Gastrocnemius medialis (tissue), 4 donors: ENCODE results near the gene PIP5K1C. TPM values are rescaled to one million over a fixed set of nuclear protein-coding genes. Genes with fewer than 3 reads are reported as not detected.

Source experiments
- ATAC-seq, 2 donors: fragments of 150-250 bp; one replicate each; pipeline ENCODE4 v1.9.1; 2016
- DNase-seq, 2 donors: peaks; one replicate each; pipeline ENCODE4 v3.0.0-alpha.2; 2019
- H3K27ac ChIP-seq, 4 donors: fragments of 200-600 bp; sonication (generic); 1 replicate in 1 of 4; 2 replicates in 3 of 4; pipeline ENCODE4 v1.5.1; 2016 to 2018; ENCODE audit warnings: mild to moderate bottlenecking in 2 of 4, moderate library complexity in 1 of 4
- H3K27me3 ChIP-seq, 3 donors: fragments of 200-600 bp; sonication (generic) in 2 of 3; 1 replicate in 1 of 3; 2 replicates in 2 of 3; pipeline versions ENCODE4 v1.5.1 to v1.6.0; 2016 to 2019; ENCODE audit warnings: mild to moderate bottlenecking in 1 of 3, moderate library complexity in 1 of 3
- H3K36me3 ChIP-seq, 2 donors: fragments of 200-600 bp; sonication (generic) in 1 of 2; one replicate each; pipeline ENCODE4 v1.5.1; 2017 to 2018
- H3K4me1 ChIP-seq, 2 donors: fragments of 200-600 bp; sonication (generic) in 1 of 2; one replicate each; pipeline ENCODE4 v1.5.1; 2016 to 2017; ENCODE audit warnings: mild to moderate bottlenecking in 2 of 2
- H3K4me3 ChIP-seq, 4 donors: fragments of 200-600 bp; sonication (generic) in 3 of 4; 1 replicate in 1 of 4; 2 replicates in 3 of 4; pipeline ENCODE4 v1.5.1; 2016 to 2019; ENCODE audit warnings: mild to moderate bottlenecking in 2 of 4
- H3K9me3 ChIP-seq, 3 donors: fragments of 200-600 bp; sonication (generic) in 2 of 3; 1 replicate in 1 of 3; 2 replicates in 2 of 3; pipeline ENCODE4 v1.5.1; 2016 to 2019
- POLR2A ChIP-seq, 2 donors: fragments of 450-650 bp; IDR thresholded peaks; one replicate each; pipeline ENCODE4 v1.6.1; 2017; ENCODE audit warnings: antibody characterized with exemption in 2 of 2, mild to moderate bottlenecking in 2 of 2, moderate library complexity in 2 of 2
- in situ Hi-C, 4 donors: fragments of 200-750 bp; cut with MboI; loops; one replicate each; pipeline versions ENCODE4 v1.15.0 to v1.8.0; 2017; ENCODE audit warnings: low sequenced_read_pairs in 4 of 4
- intact Hi-C: fragments of 100-400 bp; cut with DNase I; formaldehyde crosslinking; loops from one replicate; pipeline ENCODE4 v1.15.1; 2023; ENCODE audit warnings: low total_unique reads
- total RNA-seq, 4 donors: library from RNA; depleted of rRNA; stranded (reverse); fragments of >200 nt; gene quantifications; one replicate each; pipeline versions ENCODE4 v1.1.0 to v1.2.3, GENCODE V29; 2016
- TF ChIP-seq, protein P1 (sequence below), 5 experiments: fragments of 450-650 bp in 3 of 5; fragments of 200-600 bp in 2 of 5; sonication (generic) in 2 of 5; IDR thresholded peaks in 4 of 5; conservative IDR thresholded peaks in 1 of 5; 1 replicate in 4 of 5; 2 replicates in 1 of 5; pipeline ENCODE4 v1.5.1; 2016 to 2019; ENCODE audit warnings: antibody characterized with exemption in 5 of 5, mild to moderate bottlenecking in 3 of 5, moderate library complexity in 3 of 5

Gene PIP5K1C
- total RNA-seq, 4 donors from 2014 or later = 8.2 to 18.0 (median 17.3) TPM

DNA sequence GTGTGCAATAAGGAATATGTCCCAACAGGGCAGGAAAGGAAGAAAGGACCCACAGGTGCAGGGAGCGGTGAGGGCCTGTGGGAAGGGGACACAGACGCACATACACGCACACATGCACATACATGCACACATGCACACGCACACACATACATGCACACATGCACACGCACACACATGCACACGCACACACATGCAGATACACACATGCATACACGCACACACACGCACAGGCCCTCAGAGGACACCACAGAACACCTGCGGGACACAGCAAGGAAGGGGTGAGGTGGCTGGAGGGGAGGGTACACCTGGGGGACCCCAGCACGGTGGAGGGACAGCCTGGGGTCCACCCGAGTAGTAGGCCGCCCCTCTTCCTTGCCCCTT, 12.9 kb downstream of the PIP5K1C start:
- H3K9me3 ChIP-seq = no peaks in the 10 kb centered on the region
- no peaks in the 10 kb centered on the region for H3K36me3 ChIP-seq
- intact Hi-C loops (no loop called here), in situ Hi-C loops (no loop called here)
- TF ChIP-seq, protein P1, sequence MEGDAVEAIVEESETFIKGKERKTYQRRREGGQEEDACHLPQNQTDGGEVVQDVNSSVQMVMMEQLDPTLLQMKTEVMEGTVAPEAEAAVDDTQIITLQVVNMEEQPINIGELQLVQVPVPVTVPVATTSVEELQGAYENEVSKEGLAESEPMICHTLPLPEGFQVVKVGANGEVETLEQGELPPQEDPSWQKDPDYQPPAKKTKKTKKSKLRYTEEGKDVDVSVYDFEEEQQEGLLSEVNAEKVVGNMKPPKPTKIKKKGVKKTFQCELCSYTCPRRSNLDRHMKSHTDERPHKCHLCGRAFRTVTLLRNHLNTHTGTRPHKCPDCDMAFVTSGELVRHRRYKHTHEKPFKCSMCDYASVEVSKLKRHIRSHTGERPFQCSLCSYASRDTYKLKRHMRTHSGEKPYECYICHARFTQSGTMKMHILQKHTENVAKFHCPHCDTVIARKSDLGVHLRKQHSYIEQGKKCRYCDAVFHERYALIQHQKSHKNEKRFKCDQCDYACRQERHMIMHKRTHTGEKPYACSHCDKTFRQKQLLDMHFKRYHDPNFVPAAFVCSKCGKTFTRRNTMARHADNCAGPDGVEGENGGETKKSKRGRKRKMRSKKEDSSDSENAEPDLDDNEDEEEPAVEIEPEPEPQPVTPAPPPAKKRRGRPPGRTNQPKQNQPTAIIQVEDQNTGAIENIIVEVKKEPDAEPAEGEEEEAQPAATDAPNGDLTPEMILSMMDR (IDR thresholded peaks at IDR 0.05 in 4 of 5, conservative IDR thresholded peaks at IDR 0.05 in 1 of 5) = no peak
- no peak for TF ChIP-seq POLR2A (IDR thresholded peaks at IDR 0.05)
- ATAC-seq (no peak), DNase-seq (no peak)
- H3K4me3 ChIP-seq = peak overlapping the region in 1 of 4 donors; percentile 8
- peak overlapping the region in 2 of 4 donors; percentile 54 to 68 for H3K27ac ChIP-seq
- no peaks in the 10 kb centered on the region for H3K27me3 ChIP-seq
- peaks cover 0 to 5% of the 10 kb centered on the region in 2 donors for H3K4me1 ChIP-seq

DNA sequence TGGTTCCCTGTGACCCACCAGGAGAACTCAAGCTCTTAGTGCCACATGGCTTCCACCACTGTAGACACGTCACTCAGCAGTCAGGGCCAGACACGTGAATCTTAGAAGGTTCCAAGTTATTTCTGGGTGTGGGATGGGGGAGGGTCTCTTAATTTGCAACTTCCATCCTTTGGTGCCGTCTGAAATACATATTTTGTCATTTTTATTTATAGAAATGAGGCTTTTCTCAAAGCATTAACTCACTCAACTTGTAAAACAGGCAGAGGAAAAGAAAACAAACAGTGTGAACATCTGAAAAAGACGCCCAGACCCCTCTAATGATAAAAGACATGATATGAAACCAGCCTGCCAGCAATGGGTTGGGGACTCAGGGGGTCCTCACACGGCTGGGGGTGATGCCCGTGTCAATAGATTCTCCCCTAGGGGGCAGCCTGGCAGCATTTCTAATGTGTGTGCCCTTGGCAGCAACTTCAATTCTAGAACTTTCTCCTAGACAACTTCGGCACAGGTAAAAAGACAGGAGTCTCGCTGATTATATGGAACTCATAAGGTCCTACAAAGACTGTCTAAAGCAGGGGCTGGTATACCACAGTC, 15.4 kb downstream of the PIP5K1C start:
- Histone ChIP-seq H3K4me3 (no peak overlapping the region), H3K27me3 (no peaks in the 10 kb centered on the region), H3K9me3 (no peaks in the 10 kb centered on the region), H3K4me1 (peaks cover 0 to 5% of the 10 kb centered on the region in 2 donors), H3K27ac (peak overlapping the region in 2 of 4 donors; percentile 55 to 68), H3K36me3 (no peaks in the 10 kb centered on the region)
- ATAC-seq (no peak), DNase-seq (no peak)
- in situ Hi-C loops (no loop called here), intact Hi-C loops (no loop called here)
- no peak for TF ChIP-seq POLR2A (IDR thresholded peaks at IDR 0.05)
- TF ChIP-seq, protein P1 (IDR thresholded peaks at IDR 0.05 in 4 of 5, conservative IDR thresholded peaks at IDR 0.05 in 1 of 5) = no peak

DNA sequence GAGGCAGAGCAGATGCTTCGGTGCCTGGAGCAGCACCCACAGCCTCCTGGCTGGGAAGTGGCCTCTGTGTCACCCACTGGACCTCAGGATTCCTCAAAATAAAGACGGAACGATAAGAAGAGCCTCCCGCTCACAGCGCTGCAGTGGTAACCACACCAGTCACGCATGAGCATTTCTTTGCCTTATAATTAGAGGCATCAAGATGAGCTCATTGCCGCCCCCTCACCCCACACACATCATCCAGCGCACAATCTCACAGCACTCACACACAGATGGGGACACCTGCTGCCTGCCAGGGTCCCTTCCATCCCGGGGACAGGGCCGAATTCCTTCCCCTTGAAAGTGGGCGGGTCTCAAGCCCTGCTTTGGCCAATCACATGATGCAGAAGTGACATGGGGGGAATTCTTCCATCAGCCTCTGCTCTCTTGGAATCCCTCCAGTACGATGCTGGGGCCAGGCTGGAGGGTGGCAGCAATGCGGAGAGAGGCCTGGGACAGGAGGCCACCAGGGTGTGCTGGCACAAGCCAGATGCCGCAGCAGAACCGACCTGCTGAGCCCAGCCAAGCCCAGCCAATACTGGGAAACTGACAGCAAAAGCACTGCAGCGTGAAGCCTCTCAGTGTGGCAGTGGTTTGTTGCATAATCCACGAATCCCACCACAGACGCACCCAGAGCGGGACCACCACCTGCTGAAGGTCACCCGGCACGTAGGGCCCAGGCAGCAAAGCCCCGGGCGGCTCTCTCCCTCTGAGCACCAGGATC, 16.0 kb downstream of the PIP5K1C start:
- Histone ChIP-seq H3K27ac (peak overlapping the region in 3 of 4 donors; percentile 47 to 68 (median 55)), H3K4me1 (peaks cover 0 to 5% of the 10 kb centered on the region in 2 donors), H3K27me3 (no peaks in the 10 kb centered on the region), H3K36me3 (no peaks in the 10 kb centered on the region), H3K9me3 (no peaks in the 10 kb centered on the region), H3K4me3 (no peak overlapping the region)
- TF ChIP-seq POLR2A (IDR thresholded peaks at IDR 0.05) = no peak
- TF ChIP-seq, protein P1 (IDR thresholded peaks at IDR 0.05 in 4 of 5, conservative IDR thresholded peaks at IDR 0.05 in 1 of 5) = no peak
- DNase-seq = no peak
- ATAC-seq = no peak
- in situ Hi-C loops = no loop called here
- intact Hi-C loops = no loop called here

DNA sequence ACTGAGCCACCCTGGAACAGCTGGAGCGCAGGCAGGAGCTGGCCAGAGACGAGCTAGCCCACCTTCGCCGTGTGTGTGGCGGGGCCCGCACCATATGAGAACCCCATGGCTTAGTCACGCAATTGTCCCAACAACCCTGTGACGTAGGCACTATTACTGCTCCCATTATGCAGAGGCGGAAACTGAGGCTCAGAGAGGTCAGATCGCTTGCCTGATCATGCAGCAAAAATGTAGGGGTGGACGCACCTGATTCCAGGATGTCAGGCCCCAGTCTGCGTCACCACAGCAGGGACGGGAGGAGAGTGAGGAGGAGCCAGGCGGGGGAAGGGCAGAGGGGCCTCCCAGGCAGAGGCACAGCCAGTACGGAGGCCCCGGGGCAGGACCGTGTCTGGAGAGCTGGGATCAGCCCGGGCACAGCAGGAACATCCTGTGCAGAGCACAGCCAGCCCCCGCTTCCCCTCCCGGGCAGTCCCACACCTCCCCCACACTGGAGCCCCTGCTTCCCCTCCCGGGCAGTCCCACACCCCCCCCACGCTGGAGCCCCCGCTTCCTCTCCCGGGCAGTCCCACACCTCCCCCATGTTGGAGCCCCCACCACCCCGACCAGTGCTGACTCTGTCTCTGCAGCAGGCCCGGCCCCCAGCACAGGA, 16.7 kb downstream of the PIP5K1C start:
- no peak for TF ChIP-seq POLR2A (IDR thresholded peaks at IDR 0.05)
- TF ChIP-seq, protein P1 (IDR thresholded peaks at IDR 0.05 in 4 of 5, conservative IDR thresholded peaks at IDR 0.05 in 1 of 5) = no peak
- intact Hi-C loops = no loop called here
- in situ Hi-C loops = no loop called here
- no peaks in the 10 kb centered on the region for H3K27me3 ChIP-seq
- H3K9me3 ChIP-seq = no peaks in the 10 kb centered on the region
- DNase-seq (no peak), ATAC-seq (peak; percentile 11 to 30)
- H3K36me3 ChIP-seq = no peaks in the 10 kb centered on the region
- H3K4me3 ChIP-seq = no peak overlapping the region
- peaks cover 0 to 5% of the 10 kb centered on the region in 2 donors for H3K4me1 ChIP-seq
- peak overlapping the region; percentile 49 to 72 (median 66) for H3K27ac ChIP-seq
